Measurements from ENCODE around the gene LTBP2.

- TF ChIP-seq CTCF (IDR thresholded peaks at IDR 0.05) (no peak), POLR2A (IDR thresholded peaks at IDR 0.05) (no peak), POLR2AphosphoS5 (IDR thresholded peaks at IDR 0.05) (no peak), EP300 (IDR thresholded peaks at IDR 0.05) (no peak)
These were observed 95.4 kb downstream of the LTBP2 start for GRCh38 chr14:74516451-74517160.

All from sigmoid colon (tissue), 4 donors.